Measurements from ENCODE around the gene AARS1.

- TF ChIP-seq POLR2AphosphoS5 (IDR thresholded peaks at IDR 0.05; ENCODE audit: borderline replicate concordance, low read depth, low read length), result no peak
- TF ChIP-seq EZH2 (IDR thresholded peaks at IDR 0.05), result no peak
These were observed 31.2 kb downstream of the AARS1 start for GRCh38 chr16:70258065-70258464.
